Activated CD8-positive, alpha-beta memory T cell treated with anti-CD3 and anti-CD28 coated beads for 24 hours (primary cell): ENCODE results near the gene GLRX2.
"Not testable (repeated sequence)": the region's sequence is repeated elsewhere in the genome, so short reads cannot be mapped to it uniquely, and the experiment has no call there.

Source experiments
- DNase-seq: peaks from one replicate; pipeline ENCODE4 v3.0.0-alpha.2; 2020

GLRX2 gene, protein sequence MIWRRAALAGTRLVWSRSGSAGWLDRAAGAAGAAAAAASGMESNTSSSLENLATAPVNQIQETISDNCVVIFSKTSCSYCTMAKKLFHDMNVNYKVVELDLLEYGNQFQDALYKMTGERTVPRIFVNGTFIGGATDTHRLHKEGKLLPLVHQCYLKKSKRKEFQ

GRCh38 chr1:193104907-193105820 lies at the start of gene GLRX2:
TSS of gene GLRX2 (minus strand) at chr1:193105414. CDS start at chr1:193105382, 32 bp downstream.
- peak; percentile 84 for DNase-seq

DNA sequence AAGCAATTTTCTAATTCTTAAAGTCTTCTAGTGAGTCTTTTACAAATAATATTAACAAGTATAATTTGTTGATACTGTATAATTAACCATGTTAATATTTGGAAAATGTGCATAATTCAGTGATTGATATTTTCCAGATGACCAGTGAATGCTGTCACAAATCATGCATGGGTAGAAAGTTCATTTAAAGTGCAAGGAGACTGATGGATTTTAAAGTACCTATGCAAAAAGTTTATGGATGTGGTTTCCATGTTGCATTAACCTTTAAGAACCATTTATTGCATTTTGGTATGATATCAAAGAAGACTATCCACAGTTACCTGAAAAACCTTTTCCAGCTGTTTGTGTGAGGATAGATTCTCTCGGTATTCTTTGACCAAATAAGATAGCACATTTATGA lies 39.8 kb upstream of the GLRX2 start:
- DNase-seq: no peak

DNA sequence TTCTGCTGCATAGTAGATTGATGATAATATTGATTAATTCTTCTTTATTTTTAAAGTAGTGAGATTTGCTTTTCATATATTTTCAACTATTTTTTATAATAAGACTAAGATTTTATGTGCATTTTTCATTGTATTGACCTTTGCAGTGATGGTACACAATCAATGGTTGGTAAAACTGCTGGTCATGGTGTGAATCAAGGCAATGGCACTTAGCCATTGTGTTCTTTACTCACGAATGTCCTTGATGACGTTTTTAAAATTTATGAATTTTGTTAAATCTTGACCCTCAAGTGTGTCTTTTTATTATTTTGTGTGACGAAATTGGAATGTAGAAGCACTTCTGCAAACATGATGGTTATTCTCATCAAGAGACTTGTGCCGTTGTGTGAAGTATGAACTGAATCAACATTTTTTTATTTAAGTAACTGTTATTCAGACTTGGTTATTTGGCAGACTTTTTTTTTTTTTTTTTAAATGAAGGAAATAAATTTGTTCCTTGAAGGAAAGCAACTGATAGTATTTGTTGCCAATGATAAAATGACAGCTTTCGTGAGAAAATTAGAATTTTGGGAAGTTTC lies 39.2 kb upstream of the GLRX2 start:
- no peak for DNase-seq

DNA sequence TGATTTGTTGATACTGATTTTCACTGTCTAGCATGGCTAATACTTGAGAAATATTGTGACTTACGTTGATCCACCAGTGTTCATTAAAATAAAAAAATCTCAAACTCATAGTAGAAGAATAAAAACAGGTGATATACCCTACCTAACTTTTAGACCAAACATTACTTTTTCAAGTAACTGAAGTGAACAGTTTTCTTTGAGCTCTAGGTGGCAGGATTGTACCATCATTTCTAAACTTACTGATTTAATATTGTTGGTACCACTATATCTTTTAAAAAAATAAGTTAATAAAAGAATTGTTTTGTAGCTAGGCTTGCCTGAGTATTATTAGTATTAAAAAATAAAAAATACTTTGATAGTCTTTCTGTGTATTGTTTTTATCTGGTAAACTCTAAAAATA lies 38.1 kb upstream of the GLRX2 start:
- no peak for DNase-seq

DNA sequence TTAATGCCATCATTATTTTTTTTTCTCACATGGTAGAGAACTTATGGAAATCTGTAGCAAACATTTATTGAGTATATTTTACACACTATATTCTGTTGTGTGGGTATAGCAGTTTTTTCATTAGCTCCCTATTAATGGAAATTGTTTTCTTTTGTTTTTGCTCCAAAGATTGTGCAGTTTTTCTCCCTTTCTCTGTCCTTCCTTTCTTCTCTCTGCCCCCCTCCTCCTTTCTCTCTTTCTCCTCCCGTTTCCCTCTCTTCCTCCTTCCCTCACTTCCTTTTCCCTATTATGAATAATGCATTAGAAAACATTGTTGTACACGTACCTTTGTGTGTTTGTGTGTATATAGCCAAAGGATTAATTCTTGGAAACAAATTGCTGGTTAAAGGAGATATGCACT lies 37.2 kb upstream of the GLRX2 start:
- DNase-seq: no peak

DNA sequence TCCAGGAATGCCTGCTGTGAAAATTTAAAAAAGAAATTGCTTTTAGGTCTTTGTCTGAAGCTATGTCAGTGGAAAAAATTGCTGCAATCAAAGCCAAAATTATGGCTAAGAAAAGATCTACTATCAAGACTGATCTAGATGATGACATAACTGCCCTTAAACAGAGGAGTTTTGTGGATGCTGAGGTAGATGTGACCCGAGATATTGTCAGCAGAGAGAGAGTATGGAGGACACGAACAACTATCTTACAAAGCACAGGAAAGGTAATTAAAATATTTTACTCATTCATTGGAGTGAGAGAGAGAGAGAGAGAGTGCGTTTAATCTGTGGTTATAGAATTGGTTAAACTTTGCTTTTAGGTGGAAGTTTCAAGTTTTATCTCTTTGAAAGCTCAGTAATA lies 36.6 kb upstream of the GLRX2 start:
- no peak for DNase-seq

GRCh38 chr1:193140254-193140653 lies 35.0 kb upstream of the GLRX2 start:
- no peak for DNase-seq

DNA sequence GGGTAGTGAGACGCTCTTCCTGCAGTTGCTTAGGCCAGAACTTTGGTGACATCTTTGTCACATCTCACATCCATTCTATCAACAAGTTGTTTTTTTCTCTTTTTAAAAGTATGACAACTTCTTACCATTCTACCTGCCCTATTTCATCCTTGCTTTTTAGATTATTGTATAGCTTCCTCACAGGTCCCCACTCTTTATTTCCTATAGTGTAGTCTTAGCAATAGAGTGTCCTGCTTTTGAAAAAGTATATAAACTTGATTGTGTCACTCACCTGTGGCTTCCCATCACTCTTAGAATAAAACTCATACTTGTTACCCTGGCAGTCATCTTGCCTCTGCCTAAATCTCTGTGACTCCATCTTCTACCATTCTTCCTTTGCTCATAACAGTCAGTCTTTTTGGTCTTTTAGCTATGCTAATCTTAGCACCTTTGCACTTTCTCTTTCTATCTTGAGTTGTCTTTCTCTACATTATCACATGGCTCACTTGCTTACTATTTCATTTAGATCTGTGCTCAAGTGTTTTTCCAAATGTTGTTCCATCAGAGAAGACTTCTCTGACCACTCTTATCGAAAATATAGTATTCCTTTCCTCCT lies 26.1 kb upstream of the GLRX2 start:
- DNase-seq: no peak

GRCh38 chr1:193125369-193125768 lies 20.2 kb upstream of the GLRX2 start:
- DNase-seq: no peak

DNA sequence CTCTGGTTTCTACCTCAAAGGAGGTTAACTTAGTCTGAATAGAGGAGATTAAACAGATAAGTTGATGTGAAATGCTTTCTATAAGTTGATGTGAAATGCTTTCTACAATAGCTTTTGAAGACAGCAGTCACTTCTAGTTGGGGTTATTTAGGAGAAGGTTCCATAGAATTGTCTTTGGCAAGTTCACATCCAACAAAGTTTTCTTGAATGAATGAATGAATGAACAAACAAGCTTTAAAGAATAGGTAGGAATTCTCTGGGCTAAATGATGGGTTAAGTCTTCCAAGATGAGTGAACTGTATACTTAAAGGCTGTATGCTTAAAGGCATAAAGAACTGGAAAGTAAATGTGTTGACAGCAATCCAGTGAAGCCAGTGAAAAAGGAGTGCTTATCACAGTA lies 18.5 kb upstream of the GLRX2 start:
- DNase-seq: no peak

DNA sequence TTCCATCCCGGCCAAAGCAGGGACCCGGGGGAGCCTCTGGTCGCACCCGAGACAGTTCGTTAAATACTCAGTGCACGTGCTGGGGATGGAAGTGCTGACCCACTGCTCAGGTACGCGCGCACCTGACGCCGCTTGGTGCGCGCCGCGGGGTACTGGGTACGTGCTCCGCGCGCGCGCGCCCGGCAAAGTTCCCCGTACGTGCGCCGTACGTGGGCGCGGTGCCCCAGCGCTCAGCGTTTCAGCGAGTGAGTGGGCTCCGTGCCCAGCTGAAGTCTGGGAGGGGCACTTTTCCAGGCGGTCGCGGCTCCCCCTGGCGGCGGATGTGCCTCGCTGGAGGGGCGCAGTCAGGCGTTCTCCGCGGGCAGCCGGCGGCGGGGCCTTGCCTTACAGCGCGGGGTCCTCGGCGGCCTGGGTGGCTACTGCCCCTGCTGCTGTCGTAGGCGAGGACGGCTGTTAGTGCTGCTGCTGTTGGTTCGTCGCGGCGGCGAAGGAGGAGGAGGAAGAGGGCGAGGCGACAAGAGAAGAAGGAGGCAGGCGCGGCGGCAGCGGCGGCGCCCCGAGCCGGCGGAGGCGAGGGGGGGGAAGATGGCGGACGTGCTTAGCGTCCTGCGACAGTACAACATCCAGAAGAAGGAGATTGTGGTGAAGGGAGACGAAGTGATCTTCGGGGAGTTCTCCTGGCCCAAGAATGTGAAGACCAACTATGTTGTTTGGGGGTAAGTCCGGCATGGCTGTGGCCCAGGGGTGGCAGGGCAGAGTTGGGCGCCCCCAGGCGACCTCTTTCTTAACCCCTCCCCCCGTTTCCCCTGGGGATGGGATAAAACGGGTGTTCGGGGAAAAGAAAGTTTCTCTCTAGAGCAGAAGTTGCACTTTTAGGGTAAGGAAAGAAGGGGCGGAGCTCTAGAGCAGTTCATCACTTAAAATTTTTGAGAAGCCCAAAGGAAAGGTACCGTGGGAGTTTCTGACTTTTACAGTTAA lies 16.7 kb upstream of the GLRX2 start, which contains the start of gene CDC73:
Gene CDC73 (plus strand): TSS at position 416 of the 978 bp plus-strand sequence. CDS start 170 bp downstream, at position 586.
- DNase-seq: peak; percentile 100

- no peak for DNase-seq
Observed at GRCh38 chr1:193120604-193121166, 15.5 kb upstream of the GLRX2 start.

DNA sequence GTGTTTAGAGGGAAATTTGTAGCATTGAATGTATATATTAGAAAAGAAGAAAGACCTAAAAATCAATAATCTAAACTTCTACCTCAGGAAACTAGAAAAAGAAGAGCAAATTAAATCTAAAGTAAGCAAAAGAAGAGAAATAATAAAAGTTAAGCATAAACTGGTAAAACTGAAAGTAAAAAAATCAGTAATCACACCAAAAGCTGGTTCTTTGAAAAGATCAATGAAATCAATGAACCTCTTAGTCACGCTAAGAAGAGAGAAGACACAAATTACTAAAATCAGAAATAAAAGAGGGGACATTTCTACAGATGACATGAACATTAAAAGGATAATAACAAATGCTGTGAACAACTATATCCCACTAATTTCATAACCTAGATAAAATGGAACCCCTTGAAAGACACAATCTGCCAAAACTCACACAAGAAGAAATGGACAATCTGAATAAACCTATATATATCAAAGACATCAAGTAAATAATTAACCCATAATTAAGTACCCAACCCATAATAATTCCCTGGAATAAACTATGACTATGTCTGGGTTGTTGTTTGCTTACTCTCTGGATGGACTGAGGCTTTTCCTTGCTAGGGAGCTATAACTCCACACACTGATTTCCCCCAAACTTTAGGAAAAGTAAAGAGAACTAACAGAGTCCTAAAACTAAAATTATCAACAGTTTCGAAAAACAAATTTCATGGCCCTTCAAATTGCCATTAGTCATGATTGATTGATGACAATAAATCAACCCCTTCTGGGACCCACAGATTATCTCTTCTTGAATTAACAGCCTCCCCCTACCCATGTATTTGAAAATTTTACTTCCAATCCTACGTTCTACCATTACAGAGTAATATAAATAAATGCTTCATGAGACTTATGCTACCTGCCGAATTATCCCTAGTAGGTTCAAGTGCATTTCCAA lies 13.9 kb upstream of the GLRX2 start:
- DNase-seq: no peak

DNA sequence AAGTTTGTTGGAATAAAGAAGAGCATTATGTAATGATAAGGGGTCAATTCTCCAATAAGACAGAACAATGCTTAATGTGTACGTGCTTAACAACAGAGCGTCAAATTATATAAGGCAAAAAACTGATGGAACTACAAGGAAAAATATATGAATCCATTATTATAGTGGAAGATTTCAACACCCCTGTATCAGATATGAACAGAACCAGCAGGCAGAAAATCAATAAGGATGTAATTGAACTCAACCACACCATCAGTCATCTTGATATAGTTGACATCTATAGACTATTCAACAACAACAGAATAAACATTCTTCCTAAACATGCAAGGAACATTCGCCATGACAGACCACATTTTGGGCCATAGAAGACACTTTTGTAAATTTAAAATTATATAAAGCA lies 13.0 kb upstream of the GLRX2 start:
- no peak for DNase-seq

GRCh38 chr1:193117167-193117566 lies 12.0 kb upstream of the GLRX2 start:
- DNase-seq: not testable (repeated sequence)

- DNase-seq: no peak
Observed at GRCh38 chr1:193115629-193116227, 10.5 kb upstream of the GLRX2 start.

DNA sequence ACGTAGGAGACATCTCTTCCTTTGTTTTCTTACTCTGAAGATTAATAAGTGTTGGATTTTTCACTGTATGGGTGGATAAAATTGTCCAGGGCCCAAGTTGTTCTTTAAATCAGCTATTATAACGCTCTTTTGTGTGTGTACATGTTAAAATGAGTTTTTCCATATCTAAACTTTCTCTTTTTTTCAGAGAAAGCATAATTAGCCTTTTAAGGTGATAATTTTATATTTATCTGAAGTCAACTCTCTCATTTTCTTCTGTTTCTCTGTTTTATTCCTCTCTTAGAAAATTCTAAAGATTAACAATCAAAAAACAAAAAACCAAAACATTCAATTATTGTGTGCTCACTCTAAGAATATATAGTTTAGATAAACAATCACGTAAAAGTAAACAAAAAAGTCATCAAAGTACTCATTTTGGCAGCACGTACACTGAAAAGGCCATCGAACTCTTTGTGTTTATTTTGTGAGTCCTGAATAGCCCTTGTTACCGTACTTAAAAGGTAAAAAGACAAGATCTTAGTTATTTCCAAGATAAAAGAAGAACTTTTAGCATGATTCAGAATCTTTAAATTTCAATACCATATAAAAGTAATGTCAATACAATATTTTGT lies 9.4 kb upstream of the GLRX2 start:
- DNase-seq: no peak

- no peak for DNase-seq
Observed at GRCh38 chr1:193113992-193114332, 8.7 kb upstream of the GLRX2 start.

GRCh38 chr1:193113258-193113991 lies 8.2 kb upstream of the GLRX2 start:
- DNase-seq: no peak
